Measurements from ENCODE around the gene CECR2. TPM values are rescaled to one million over a fixed set of nuclear protein-coding genes. Genes with fewer than 3 reads are reported as not detected.

The CECR2 gene
- polyA plus RNA-seq, 1 donor from 2014 or later = 2.1 TPM

DNA sequence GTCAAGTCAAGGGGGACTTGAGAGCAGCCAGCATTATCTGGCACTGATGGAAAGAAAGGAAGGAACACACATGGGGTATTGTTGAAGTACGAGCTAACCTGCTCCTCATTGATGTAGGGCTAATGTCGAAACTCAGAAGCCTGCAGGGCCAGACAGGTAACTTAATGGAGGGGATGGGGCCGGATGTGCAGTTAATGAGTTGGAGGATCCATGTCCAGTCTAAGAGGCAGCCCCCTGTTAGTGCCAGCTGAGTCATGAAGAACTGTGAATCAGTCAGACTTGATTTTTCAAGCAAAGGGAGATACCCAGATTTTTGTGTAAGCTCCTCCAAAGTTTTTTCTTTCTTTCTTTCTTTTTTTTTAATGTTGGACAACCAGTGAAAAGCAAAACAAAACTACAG, 65.6 kb downstream of the CECR2 start:
- Histone ChIP-seq H3K9ac (ENCODE audit: low read length) (no peak overlapping the region), H3K79me2 (replicated peaks; ENCODE audit: insufficient read depth, low read length) (peaks cover 10% of the 10 kb centered on the region), H3K27ac (ENCODE audit: low read length) (no peak overlapping the region), H4K20me1 (ENCODE audit: insufficient read depth) (no peaks in the 10 kb centered on the region), H3K27me3 (ENCODE audit: insufficient read depth, low read depth, low read length) (no peaks in the 10 kb centered on the region), H3K9me2 (ENCODE audit: insufficient read depth, low read length) (no peaks in the 10 kb centered on the region), H3K4me2 (ENCODE audit: low read length) (no peak overlapping the region), H3K4me3 (ENCODE audit: low read length) (no peak overlapping the region), H2AFZ (ENCODE audit: low read depth, low read length) (no peak overlapping the region), H3K36me3 (ENCODE audit: insufficient read depth, low read length) (no peaks in the 10 kb centered on the region), H3K9me3 (ENCODE audit: low read length) (no peaks in the 10 kb centered on the region), H3F3A (ENCODE audit: insufficient read depth, low read length, poor library complexity, severe bottlenecking) (no peaks in the 10 kb centered on the region)
- TF ChIP-seq MXI1 (conservative IDR thresholded peaks at IDR 0.05; ENCODE audit: poor library complexity, severe bottlenecking) (no peak), SMC3 (conservative IDR thresholded peaks at IDR 0.05; ENCODE audit: poor library complexity) (no peak), TAF1 (IDR thresholded peaks at IDR 0.05; ENCODE audit: low read depth) (no peak), RAD21 (conservative IDR thresholded peaks at IDR 0.05) (no peak), EP300 (conservative IDR thresholded peaks at IDR 0.05; ENCODE audit: poor library complexity, severe bottlenecking) (no peak), POLR2AphosphoS5 (IDR thresholded peaks at IDR 0.05) (no peak), EZH2 (IDR thresholded peaks at IDR 0.05; ENCODE audit: borderline replicate concordance, insufficient read depth, low read length, poor library complexity, severe bottlenecking) (no peak)
- TF ChIP-seq, protein P1, sequence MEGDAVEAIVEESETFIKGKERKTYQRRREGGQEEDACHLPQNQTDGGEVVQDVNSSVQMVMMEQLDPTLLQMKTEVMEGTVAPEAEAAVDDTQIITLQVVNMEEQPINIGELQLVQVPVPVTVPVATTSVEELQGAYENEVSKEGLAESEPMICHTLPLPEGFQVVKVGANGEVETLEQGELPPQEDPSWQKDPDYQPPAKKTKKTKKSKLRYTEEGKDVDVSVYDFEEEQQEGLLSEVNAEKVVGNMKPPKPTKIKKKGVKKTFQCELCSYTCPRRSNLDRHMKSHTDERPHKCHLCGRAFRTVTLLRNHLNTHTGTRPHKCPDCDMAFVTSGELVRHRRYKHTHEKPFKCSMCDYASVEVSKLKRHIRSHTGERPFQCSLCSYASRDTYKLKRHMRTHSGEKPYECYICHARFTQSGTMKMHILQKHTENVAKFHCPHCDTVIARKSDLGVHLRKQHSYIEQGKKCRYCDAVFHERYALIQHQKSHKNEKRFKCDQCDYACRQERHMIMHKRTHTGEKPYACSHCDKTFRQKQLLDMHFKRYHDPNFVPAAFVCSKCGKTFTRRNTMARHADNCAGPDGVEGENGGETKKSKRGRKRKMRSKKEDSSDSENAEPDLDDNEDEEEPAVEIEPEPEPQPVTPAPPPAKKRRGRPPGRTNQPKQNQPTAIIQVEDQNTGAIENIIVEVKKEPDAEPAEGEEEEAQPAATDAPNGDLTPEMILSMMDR (IDR thresholded peaks at IDR 0.05; ENCODE audit: poor library complexity, severe bottlenecking) = no peak
- TF ChIP-seq, protein P2, sequence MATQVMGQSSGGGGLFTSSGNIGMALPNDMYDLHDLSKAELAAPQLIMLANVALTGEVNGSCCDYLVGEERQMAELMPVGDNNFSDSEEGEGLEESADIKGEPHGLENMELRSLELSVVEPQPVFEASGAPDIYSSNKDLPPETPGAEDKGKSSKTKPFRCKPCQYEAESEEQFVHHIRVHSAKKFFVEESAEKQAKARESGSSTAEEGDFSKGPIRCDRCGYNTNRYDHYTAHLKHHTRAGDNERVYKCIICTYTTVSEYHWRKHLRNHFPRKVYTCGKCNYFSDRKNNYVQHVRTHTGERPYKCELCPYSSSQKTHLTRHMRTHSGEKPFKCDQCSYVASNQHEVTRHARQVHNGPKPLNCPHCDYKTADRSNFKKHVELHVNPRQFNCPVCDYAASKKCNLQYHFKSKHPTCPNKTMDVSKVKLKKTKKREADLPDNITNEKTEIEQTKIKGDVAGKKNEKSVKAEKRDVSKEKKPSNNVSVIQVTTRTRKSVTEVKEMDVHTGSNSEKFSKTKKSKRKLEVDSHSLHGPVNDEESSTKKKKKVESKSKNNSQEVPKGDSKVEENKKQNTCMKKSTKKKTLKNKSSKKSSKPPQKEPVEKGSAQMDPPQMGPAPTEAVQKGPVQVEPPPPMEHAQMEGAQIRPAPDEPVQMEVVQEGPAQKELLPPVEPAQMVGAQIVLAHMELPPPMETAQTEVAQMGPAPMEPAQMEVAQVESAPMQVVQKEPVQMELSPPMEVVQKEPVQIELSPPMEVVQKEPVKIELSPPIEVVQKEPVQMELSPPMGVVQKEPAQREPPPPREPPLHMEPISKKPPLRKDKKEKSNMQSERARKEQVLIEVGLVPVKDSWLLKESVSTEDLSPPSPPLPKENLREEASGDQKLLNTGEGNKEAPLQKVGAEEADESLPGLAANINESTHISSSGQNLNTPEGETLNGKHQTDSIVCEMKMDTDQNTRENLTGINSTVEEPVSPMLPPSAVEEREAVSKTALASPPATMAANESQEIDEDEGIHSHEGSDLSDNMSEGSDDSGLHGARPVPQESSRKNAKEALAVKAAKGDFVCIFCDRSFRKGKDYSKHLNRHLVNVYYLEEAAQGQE (IDR thresholded peaks at IDR 0.05; ENCODE audit: borderline replicate concordance) = no peak

DNA sequence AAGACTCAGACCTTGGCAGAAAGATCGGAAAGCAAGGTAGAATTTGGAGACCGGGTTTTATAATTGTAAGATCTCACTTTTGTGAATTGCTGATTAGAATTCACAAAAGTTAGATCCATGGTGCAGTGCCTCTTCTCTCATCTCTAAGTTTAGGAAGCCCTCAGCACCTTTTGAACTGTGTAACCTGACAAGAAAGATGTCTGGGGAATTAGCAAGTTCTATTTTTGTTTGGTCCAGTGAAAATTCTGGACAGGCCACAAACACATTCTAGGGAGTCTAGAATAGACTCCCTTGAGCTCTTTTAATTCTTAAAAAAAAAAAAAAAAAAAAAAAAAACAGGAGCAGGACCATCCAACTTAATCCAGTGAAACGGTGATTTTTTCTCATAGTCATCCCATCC, 66.1 kb downstream of the CECR2 start:
- no peaks in the 10 kb centered on the region for H3K9me2 ChIP-seq (ENCODE audit: insufficient read depth, low read length)
- no peak overlapping the region for H3K9ac ChIP-seq (ENCODE audit: low read length)
- H3K27ac ChIP-seq (ENCODE audit: low read length) = no peak overlapping the region
- no peaks in the 10 kb centered on the region for H3F3A ChIP-seq (ENCODE audit: insufficient read depth, low read length, poor library complexity, severe bottlenecking)
- TF ChIP-seq SMC3 (conservative IDR thresholded peaks at IDR 0.05; ENCODE audit: poor library complexity) = no peak
- H2AFZ ChIP-seq (ENCODE audit: low read depth, low read length) = no peak overlapping the region
- H3K27me3 ChIP-seq (ENCODE audit: insufficient read depth, low read depth, low read length) = no peaks in the 10 kb centered on the region
- H3K4me2 ChIP-seq (ENCODE audit: low read length) = no peak overlapping the region
- no peaks in the 10 kb centered on the region for H3K36me3 ChIP-seq (ENCODE audit: insufficient read depth, low read length)
- H3K79me2 ChIP-seq (replicated peaks; ENCODE audit: insufficient read depth, low read length) = peaks cover 12% of the 10 kb centered on the region
- no peak overlapping the region for H3K4me3 ChIP-seq (ENCODE audit: low read length)
- no peaks in the 10 kb centered on the region for H4K20me1 ChIP-seq (ENCODE audit: insufficient read depth)
- no peaks in the 10 kb centered on the region for H3K9me3 ChIP-seq (ENCODE audit: low read length)
